ENCODE results near the gene KLHL25. TPM values are rescaled to one million over a fixed set of nuclear protein-coding genes. Genes with fewer than 3 reads are reported as not detected.

KLHL25 gene
- total RNA-seq, 1 experiment from 2014 or later: 18.4 TPM

DNA sequence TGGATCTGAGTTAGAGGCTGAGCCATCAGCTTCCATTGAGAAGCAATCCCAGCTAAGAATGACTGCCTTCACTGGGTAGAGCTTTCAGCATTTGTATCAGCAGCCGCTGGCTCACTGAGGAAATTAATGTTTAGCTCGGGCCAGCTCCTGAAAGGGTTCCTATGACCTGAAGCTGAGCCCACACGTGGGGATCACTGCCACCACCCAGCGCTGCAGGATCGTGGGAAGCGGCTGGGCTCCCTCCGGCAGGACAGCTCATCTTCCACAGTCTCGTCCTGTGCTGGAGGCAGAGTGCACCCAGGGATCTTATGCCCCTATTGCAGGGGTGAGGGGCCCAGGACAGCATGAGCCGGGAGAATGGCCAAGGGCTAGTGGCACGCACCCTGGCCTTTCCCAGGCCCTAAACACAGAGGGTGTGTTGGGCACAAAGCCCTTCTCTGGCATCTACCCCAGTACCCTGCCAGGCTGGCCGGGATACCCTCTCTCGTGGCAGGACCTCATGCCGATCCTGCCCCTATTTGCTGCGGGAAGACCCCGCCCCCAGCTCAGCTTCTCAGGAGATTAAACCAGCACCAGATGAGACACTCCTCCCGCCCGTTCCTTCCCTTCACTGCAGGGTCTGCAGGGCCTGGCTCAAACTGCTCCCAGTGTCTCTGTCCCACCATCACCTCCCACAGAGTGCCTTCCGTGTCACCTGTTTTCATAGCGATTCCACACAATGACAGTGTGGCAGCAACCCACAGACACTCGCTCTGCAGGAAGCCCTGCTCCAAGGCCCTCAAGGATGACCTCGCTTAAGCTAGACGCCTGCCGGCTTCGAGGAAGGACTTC is 28.5 kb downstream of the KLHL25 start:
- Histone ChIP-seq H3K79me2 (ENCODE audit: insufficient read depth, low read length) (peaks cover 3% of the 10 kb centered on the region; the same call in 1 of the 2 replicates), H4K20me1 (ENCODE audit: control insufficient read depth, insufficient read depth, insufficient read length) (no peaks in the 10 kb centered on the region)

More for the DNA sequence above, 28.5 kb downstream of the KLHL25 start:
- no peak overlapping the region for H2AFZ ChIP-seq (ENCODE audit: low read length)
- Mint-ChIP-seq H3K36me3 (ENCODE audit: insufficient read depth in 1 of 3, low read depth in 3 of 3) (peaks cover 22 to 33% (median 24%) of the 10 kb centered on the region in 3 experiments; a peak in 6 of 7 replicates), H3K9me3 (no peaks in the 10 kb centered on the region; a peak in 1 of 5 replicates), H3K4me1 (peaks cover 15 to 31% of the 10 kb centered on the region in 2 experiments), H3K4me3 (no peak overlapping the region), H3K27me3 (ENCODE audit: low read depth) (no peaks in the 10 kb centered on the region), H3K27ac (peak overlapping the region; percentile 44 to 95 (median 88); a peak in 6 of 7 replicates)
- no peak overlapping the region for H2BK120ac ChIP-seq (ENCODE audit: low read depth, low read length, poor library complexity, severe bottlenecking)
- no peaks in the 10 kb centered on the region for H3K9me3 ChIP-seq (ENCODE audit: control insufficient read depth, low read depth, low read length)
- no peak overlapping the region for H3K23ac ChIP-seq (ENCODE audit: insufficient read length, low read depth, low read length)
- H3K14ac ChIP-seq (ENCODE audit: insufficient read depth, low read length): no peak overlapping the region
- peaks cover 2% of the 10 kb centered on the region for H3K79me1 ChIP-seq (ENCODE audit: insufficient read depth, low read depth, low read length, poor library complexity, severe bottlenecking)
- H4K5ac ChIP-seq (ENCODE audit: insufficient read length, low read depth, low read length): no peak overlapping the region
- H3K4me1 ChIP-seq (ENCODE audit: insufficient read depth, low read length): no peaks in the 10 kb centered on the region
- H2AK5ac ChIP-seq (ENCODE audit: insufficient read length, low read length): no peak overlapping the region
- no peak overlapping the region for H2BK12ac ChIP-seq (ENCODE audit: insufficient read length, low read depth, low read length)
- no peak overlapping the region for H2BK15ac ChIP-seq (ENCODE audit: low read depth, low read length)
- no peak overlapping the region for H3K4ac ChIP-seq (ENCODE audit: low read depth, low read length)
- H3K9ac ChIP-seq (ENCODE audit: extremely low read depth, insufficient read length, low read length): no peak overlapping the region
- H4K8ac ChIP-seq (replicated peaks; ENCODE audit: insufficient read length, low read depth, low read length): no peak overlapping the region
- H3K4me2 ChIP-seq (ENCODE audit: insufficient read depth, insufficient read length, low read length): no peak overlapping the region
- no peaks in the 10 kb centered on the region for H3K27me3 ChIP-seq (ENCODE audit: insufficient read depth, low read length)
- no peak overlapping the region for H3K18ac ChIP-seq (ENCODE audit: insufficient read length, low read depth, low read length)
- WGBS (ENCODE audit: extremely low coverage, insufficient read length, low lambda C conversion rate): no CpG with 5 or more reads among the region's 24 CpGs
- TF ChIP-seq, protein P1, sequence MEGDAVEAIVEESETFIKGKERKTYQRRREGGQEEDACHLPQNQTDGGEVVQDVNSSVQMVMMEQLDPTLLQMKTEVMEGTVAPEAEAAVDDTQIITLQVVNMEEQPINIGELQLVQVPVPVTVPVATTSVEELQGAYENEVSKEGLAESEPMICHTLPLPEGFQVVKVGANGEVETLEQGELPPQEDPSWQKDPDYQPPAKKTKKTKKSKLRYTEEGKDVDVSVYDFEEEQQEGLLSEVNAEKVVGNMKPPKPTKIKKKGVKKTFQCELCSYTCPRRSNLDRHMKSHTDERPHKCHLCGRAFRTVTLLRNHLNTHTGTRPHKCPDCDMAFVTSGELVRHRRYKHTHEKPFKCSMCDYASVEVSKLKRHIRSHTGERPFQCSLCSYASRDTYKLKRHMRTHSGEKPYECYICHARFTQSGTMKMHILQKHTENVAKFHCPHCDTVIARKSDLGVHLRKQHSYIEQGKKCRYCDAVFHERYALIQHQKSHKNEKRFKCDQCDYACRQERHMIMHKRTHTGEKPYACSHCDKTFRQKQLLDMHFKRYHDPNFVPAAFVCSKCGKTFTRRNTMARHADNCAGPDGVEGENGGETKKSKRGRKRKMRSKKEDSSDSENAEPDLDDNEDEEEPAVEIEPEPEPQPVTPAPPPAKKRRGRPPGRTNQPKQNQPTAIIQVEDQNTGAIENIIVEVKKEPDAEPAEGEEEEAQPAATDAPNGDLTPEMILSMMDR (conservative IDR thresholded peaks at IDR 0.05): no peak
- no peak overlapping the region for H2BK5ac ChIP-seq (ENCODE audit: insufficient read length, low read length)
- no peak overlapping the region for H3K56ac ChIP-seq (ENCODE audit: insufficient read length, low read depth, low read length)
- no peak overlapping the region for H3K27ac ChIP-seq (ENCODE audit: insufficient read length, low read depth, low read length)
- no peak for DNase-seq
- H2BK20ac ChIP-seq (ENCODE audit: low read depth, low read length, poor library complexity, severe bottlenecking): no peak overlapping the region
- H3T11ph ChIP-seq (ENCODE audit: low read length): no peak overlapping the region
- H3K23me2 ChIP-seq (ENCODE audit: insufficient read length, low read depth, low read length, poor library complexity, severe bottlenecking): no peaks in the 10 kb centered on the region
- H4K91ac ChIP-seq (ENCODE audit: insufficient read length, low read depth, low read length): no peak overlapping the region
